IPS-NIHi7 (cell line): ENCODE data around the gene MATCAP1.

Experiments used
- DNase-seq: peaks from one replicate; pipeline ENCODE4 v3.0.0; 2012; ENCODE audit warnings: mixed read lengths; ENCODE audit errors: extremely low spot score

The MATCAP1 gene

GRCh38 chr16:67128417-67128816 is 55.3 kb downstream of the MATCAP1 start:
- no peak for DNase-seq
